Measurements from ENCODE around the gene CDH5.

DNA sequence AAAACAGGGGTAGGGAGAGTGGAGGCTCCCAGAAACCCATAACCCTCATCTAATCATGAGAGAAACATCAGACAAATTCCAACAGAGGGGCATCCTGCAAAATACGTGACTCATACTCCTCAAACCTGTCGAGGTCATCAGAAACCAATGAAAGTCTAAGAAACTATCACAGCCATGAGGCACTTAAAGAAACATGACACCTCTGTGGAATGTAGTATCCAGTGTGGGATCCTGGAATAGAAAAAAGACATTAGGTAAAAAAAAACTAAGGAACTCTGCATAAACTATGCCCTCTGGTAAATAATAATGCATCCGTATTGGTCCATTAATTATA lies 16.4 kb downstream of the CDH5 start:
- no peak for TF ChIP-seq POLR2A (IDR thresholded peaks at IDR 0.05)
- TF ChIP-seq, protein P1, sequence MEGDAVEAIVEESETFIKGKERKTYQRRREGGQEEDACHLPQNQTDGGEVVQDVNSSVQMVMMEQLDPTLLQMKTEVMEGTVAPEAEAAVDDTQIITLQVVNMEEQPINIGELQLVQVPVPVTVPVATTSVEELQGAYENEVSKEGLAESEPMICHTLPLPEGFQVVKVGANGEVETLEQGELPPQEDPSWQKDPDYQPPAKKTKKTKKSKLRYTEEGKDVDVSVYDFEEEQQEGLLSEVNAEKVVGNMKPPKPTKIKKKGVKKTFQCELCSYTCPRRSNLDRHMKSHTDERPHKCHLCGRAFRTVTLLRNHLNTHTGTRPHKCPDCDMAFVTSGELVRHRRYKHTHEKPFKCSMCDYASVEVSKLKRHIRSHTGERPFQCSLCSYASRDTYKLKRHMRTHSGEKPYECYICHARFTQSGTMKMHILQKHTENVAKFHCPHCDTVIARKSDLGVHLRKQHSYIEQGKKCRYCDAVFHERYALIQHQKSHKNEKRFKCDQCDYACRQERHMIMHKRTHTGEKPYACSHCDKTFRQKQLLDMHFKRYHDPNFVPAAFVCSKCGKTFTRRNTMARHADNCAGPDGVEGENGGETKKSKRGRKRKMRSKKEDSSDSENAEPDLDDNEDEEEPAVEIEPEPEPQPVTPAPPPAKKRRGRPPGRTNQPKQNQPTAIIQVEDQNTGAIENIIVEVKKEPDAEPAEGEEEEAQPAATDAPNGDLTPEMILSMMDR (IDR thresholded peaks at IDR 0.05) = no peak
